Anterior cingulate cortex (tissue), 58 donors: Measurements from ENCODE around the gene CYB561D1.

ENCODE experiments used
- DNase-seq, 58 donors: peaks; one replicate each; lab custom pipeline; 2025; lab: John Stamatoyannopoulos, UW

Gene CYB561D1

DNA sequence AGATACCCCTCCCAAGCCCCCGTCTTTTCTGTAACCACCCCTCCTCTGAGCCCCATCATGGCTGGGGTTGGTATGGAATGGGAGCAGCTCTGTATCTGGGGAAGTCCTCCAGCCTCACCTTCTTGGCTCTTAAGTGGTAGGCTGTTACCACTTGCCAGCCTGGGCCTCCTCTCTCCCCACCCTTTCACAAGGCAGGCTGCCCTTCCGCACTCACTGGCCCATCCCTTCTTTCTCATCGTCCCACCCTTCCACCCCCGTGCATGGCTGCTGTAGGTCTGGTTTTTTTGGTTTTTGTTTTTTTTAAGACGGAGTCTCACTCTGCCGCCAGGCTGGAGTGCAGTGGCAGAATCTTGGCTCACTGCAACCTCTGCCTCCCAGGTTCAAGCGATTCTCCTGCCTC is 5.2 kb downstream of the CYB561D1 start:
- peak in 4 of 58 donors; percentile 18 to 63 (median 42) for DNase-seq

GRCh38 chr1:109499661-109500536 is 6.0 kb downstream of the CYB561D1 start:
- peak in 8 of 58 donors; percentile 15 to 46 (median 30) for DNase-seq

GRCh38 chr1:109500941-109501381 is 7.1 kb downstream of the CYB561D1 start:
- DNase-seq = no peak

DNA sequence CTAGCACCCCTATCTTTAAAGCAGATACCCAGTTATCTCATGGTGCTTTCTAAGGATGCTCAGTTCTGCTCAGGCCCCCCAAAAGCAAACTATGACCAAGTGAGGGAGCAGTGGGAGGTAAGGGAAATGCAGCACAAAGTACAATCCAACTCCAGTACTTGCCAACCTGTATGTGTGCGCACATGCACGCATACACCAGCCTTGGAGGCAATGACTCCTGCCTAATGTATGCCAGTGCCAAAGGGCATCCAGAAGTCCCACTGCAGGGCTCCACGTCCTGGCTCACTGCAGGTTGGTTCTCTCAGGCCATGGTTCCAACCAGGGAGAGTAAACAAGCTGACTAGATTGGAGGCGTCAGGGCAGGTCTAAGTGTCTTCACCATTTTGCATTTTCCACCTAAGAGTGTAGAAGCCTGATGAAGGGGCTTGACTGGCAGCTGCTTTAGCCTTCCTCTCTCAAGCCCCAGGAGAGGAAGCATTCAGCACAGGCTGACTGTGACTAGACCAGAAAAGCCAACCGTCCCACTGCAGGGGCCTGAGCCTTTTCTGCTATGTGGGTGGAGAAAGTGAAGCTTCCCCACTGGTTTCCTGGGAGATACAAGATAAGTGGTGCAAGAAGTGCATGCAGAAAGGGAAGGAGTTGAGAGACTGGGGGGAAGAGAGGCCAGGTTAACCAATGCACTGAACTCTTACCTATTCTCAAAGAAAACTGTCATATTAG is 7.9 kb downstream of the CYB561D1 start:
- no peak for DNase-seq

DNA sequence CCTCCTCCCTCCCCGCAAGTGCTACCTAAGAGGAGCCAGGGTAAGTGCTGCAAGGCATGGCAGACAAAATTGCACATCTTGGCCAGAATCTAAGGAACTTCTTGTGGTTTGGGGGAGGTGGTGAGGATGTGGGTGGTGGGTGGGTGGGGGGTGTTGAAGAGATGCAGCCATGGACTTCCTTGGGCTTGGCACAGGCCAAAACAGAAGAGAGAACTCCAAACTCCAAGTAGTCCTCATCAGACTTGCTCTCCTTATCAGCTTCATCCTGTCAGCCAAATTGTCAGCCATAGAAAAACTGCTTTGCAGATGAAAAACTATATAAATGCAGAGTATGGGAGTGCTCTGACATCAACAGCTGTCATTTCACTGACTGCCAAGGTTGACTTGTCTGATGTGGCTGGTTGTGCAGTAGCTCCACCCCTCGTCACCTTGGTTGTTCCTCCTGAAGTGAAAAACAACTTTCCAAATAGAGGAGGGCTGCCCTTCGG is 8.5 kb downstream of the CYB561D1 start:
- no peak for DNase-seq

DNA sequence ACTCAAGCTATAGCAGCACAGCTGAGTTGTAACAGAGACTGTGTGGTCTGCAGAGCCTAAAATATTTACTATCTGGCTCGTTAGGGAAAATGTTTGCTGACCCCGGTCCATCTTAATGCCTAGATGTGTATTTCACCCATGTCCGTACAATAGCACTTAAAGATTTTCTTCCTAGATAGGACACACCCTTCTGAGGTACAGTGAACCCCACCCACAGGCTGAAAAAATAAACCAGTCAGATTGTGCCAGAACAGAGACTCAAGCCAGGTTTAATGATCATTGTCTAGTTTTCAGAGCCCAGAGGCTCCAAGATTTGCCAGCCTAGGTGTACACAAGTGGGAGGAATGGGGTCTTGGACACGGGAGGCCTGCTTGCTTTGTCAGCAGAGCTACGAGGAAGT is 10.0 kb downstream of the CYB561D1 start:
- no peak for DNase-seq

DNA sequence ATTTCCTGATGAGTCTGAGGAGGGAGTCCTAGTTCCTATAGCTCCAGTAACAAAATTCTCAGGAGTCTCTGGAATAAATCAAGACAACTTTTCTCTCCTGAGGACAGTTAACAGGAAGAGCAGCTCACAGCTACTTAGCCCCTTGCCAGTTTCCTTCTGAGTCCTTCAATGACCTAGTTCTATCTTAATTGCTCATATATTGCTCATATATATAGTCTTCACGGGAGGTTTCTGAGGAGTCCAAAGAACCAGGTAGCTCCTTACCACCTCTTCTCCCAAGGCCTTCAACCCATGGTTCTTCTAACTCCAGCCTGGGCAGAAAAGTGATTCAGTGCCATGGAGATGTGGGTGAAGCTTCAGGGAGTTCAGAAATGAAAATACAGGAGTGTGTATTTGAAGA is 11.1 kb downstream of the CYB561D1 start:
- no peak for DNase-seq

GRCh38 chr1:109508001-109508872 is 14.3 kb downstream of the CYB561D1 start:
- no peak for DNase-seq

DNA sequence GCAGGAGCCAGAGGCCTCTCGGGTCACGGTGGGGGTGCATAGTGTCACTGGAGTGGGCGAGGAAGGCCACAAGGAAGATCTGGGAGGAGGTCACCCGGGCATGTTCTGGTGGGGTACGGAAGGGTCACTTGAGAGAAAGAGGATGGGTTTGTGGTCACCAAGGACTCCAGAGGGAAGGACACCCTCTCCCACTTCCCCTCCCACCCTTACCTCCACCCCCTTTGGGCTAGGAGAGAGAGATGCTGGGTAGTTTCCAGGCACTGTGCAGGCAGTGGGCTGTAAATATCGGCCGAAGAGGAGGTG is 14.9 kb downstream of the CYB561D1 start:
- no peak for DNase-seq

GRCh38 chr1:109509176-109510134 is 15.6 kb downstream of the CYB561D1 start, which contains the start of gene AMIGO1:
AMIGO1 (minus strand) TSS chr1:109509727; CDS start chr1:109508912, 815 bp downstream.
- DNase-seq = peak in 30 of 58 donors; percentile 19 to 60 (median 37)

DNA sequence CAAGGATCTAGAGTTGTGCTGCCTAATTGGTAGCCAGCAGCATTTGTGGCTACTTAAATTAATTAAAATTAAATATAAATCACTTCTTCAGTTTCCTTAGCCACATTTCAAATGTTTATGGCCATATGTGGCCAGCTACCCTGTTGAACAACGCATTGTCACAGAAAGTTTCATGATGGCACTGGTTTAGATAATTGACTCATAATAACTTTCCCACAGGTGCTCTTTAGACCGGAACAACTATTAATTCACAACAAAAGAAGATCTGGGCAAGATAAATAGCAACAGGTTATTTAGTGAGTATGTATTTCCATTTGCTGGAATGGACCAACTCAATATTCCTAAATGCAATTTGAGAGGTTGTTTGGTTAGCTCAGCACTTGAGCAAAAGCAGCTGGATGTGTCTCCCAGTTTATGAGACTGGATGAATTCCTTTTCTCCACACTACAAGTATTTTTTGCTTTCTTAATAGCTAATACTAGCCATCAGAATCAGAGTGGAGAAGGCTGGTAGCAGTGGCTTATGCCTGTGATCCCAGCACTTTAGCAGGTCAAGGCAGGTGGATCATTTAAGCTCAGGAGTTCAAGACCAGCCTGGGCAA is 19.3 kb downstream of the CYB561D1 start:
- no peak for DNase-seq

GRCh38 chr1:109514846-109515245 is 21.0 kb downstream of the CYB561D1 start:
- no peak for DNase-seq

GRCh38 chr1:109516872-109517271 is 23.0 kb downstream of the CYB561D1 start:
- DNase-seq = no peak

DNA sequence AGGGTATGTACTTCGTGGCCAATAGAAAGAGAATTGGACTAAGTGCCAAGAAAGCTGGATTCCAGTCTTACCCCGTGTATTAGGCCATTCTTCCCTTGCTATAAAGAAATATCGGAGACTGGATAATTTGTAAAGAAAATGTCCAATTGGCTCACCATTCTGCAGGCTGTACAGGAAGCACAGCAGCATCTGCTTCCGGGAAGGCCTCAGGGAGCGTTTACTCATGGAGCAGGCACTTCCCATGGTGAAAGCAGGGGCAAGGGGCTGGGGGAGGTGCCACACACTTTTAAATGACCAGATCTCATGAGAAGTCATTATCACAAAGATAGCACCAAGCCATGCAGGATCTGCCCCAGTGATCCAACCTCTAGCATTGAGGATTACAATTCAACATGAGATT is 23.4 kb downstream of the CYB561D1 start:
- DNase-seq = no peak

GRCh38 chr1:109521002-109521951 is 27.4 kb downstream of the CYB561D1 start:
- no peak for DNase-seq

- no peak for DNase-seq
Measured at GRCh38 chr1:109522026-109522425, 28.1 kb downstream of the CYB561D1 start.

DNA sequence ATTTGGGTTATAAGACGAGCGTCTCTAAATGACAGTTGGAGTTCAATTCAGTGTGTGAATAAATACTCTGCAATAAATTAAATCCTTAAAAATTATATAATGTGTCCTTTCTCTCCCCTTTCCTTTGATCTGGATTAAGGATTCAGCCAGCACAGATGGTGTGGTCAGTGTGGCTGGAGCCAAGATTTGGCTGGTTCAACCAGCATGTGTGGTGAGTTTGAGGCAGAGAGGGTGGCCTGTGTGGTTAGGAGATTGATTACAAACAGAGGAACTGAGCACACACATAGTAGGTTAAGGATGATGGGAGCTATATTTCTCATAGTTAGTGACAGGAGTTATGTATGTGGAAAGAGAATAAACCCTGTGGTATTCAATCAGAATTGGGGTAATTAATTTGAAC is 29.8 kb downstream of the CYB561D1 start:
- DNase-seq = no peak
